HepG2 (cell line): ENCODE measurements around the gene CREM. TPM values are rescaled to one million over a fixed set of nuclear protein-coding genes. Genes with fewer than 3 reads are reported as not detected.

Source experiments
- ATAC-seq: fragments of 200-7000 bp; cut with Tn5 transposase; 3 replicates; pipeline ENCODE4 v1.9.1; 2020; ENCODE audit warnings: mild to moderate bottlenecking, moderate library complexity
- BruUV-seq: library from RNA; stranded (reverse); fragments of 400-500 nt; replicated peaks from 2 replicates; lab custom pipeline; 2021; lab: Mats Ljungman, UMichigan
- CTCF ChIA-PET: fragments of 300-600 bp; formaldehyde crosslinking; extraction: SDS; loops from one replicate; lab custom pipeline; 2021; ENCODE audit warnings: low total read pairs, inconsistent platforms, low intra/inter-chr PET ratio; lab: Yijun Ruan, JAX
- POLR2A ChIA-PET: fragments of 350-600 bp; sonication (Branson Sonifier 250); formaldehyde crosslinking; loops from one replicate; lab custom pipeline; 2020; ENCODE audit warnings: antibody characterized with exemption, inconsistent platforms; lab: Yijun Ruan, JAX
- DNase-seq: peaks from one replicate; pipeline ENCODE4 v3.0.0-alpha.2; 2015; ENCODE audit warnings: low spot score
- FAIRE-seq: peaks from 3 replicates; lab custom pipeline; 2011; peaks lifted over from hg19 to GRCh38; lab: Jason Lieb, UNC
- H2AFZ ChIP-seq: one replicate; pipeline ENCODE4 v1.6.1; 2011; ENCODE audit warnings: low read length, inconsistent platforms
- H3K27ac ChIP-seq: fragments of 300-600 bp; 3 replicates; pipeline ENCODE4 v1.8.0; 2011; ENCODE audit warnings: mixed run types, mild to moderate bottlenecking, mixed read lengths, low read length, inconsistent platforms; ENCODE audit not compliant: insufficient read depth; ENCODE audit errors: extremely low read length
- H3K27me3 ChIP-seq, 2 experiments: fragments of 200-600 bp in 1 of 2; 2 replicates in 1 of 2; 3 replicates in 1 of 2; pipeline versions ENCODE4 v1.6.0 to v1.8.0; 2011; ENCODE audit warnings: low read length in 2 of 2, mild to moderate bottlenecking in 2 of 2, moderate library complexity in 2 of 2, inconsistent platforms in 1 of 2; ENCODE audit not compliant: insufficient read depth in 2 of 2, control insufficient read depth in 1 of 2
- H3K36me3 ChIP-seq, 2 experiments: fragments of 200-600 bp in 1 of 2; replicated peaks in 1 of 2; 2 replicates in 1 of 2; 3 replicates in 1 of 2; pipeline versions ENCODE4 v1.5.1 to v1.8.0; 2011; ENCODE audit warnings: low read length in 2 of 2, inconsistent platforms in 1 of 2; ENCODE audit not compliant: insufficient read depth in 2 of 2, control insufficient read depth in 1 of 2
- H3K4me1 ChIP-seq: 2 replicates; pipeline ENCODE4 v1.5.1; 2012; ENCODE audit warnings: low read length, inconsistent platforms; ENCODE audit not compliant: insufficient read depth
- H3K4me2 ChIP-seq: 2 replicates; pipeline ENCODE4 v1.6.0; 2011; ENCODE audit warnings: low read depth, low read length, inconsistent platforms
- H3K4me3 ChIP-seq, 3 experiments: fragments of 200-600 bp in 1 of 3; sonication (generic), shearing (Covaris generic) in 1 of 3; replicated peaks in 1 of 3; 2 replicates each; pipeline ENCODE4 v1.5.1; 2011 to 2016; ENCODE audit warnings: low read length in 3 of 3, inconsistent platforms in 2 of 3, low read depth in 2 of 3, mild to moderate bottlenecking in 2 of 3, control low read depth in 1 of 3, mixed read lengths in 1 of 3; ENCODE audit not compliant: insufficient read depth in 1 of 3
- H3K79me2 ChIP-seq: one replicate; pipeline ENCODE4 v1.6.1; 2011; ENCODE audit warnings: low read length, inconsistent platforms; ENCODE audit not compliant: insufficient read depth
- H3K9ac ChIP-seq: 2 replicates; pipeline ENCODE4 v1.6.0; 2011; ENCODE audit warnings: mild to moderate bottlenecking, low read depth, low read length, inconsistent platforms; ENCODE audit not compliant: insufficient read depth
- H3K9me3 ChIP-seq: 2 replicates; pipeline ENCODE4 v1.5.1; 2012; ENCODE audit warnings: mild to moderate bottlenecking, low read length
- H4K20me1 ChIP-seq: 2 replicates; pipeline ENCODE4 v1.6.0; 2011; ENCODE audit warnings: inconsistent platforms, mild to moderate bottlenecking, low read length, moderate library complexity; ENCODE audit not compliant: insufficient read depth
- IKZF1 ChIP-seq: fragments of 450-650 bp; IDR thresholded peaks from 2 replicates; pipeline ENCODE4 v1.7.1; 2016
- SATB2 ChIP-seq: sonication (generic); formaldehyde crosslinking; IDR thresholded peaks from 2 replicates; pipeline ENCODE4 v1.5.0; 2020; ENCODE audit warnings: missing genetic modification reagents
- SMC3 ChIP-seq: IDR thresholded peaks from 2 replicates; pipeline ENCODE4 v1.6.1; 2011; ENCODE audit warnings: low read length, improper control_type of control experiment
- ZNF431 ChIP-seq: sonication (generic); formaldehyde crosslinking; IDR thresholded peaks from 2 replicates; pipeline ENCODE4 v1.9.0; 2022; ENCODE audit warnings: missing genetic modification reagents, low read depth, mild to moderate bottlenecking, borderline replicate concordance
- ZNF577 ChIP-seq: sonication (generic); formaldehyde crosslinking; IDR thresholded peaks from 2 replicates; pipeline ENCODE4 v1.4.0; 2020; ENCODE audit warnings: mild to moderate bottlenecking, low read depth, missing genetic modification reagents, borderline replicate concordance
- ZNF816 ChIP-seq: sonication (generic); formaldehyde crosslinking; IDR thresholded peaks from 2 replicates; pipeline ENCODE4 v1.8.0; 2022; ENCODE audit warnings: missing genetic modification reagents, mild to moderate bottlenecking, borderline replicate concordance
- WGBS: methylation state at CpG from one replicate; pipeline ENCODE4 v1.1.6; 2017; ENCODE audit warnings: low lambda C conversion rate; 5-methylcytosine and 5-hydroxymethylcytosine counted together
- in situ Hi-C: cut with HindIII; loops from 2 replicates; pipeline ENCODE4 v1.10.0; 2017; ENCODE audit warnings: low pct_unique_long_range_greater_than_20kb; ENCODE audit not compliant: extremely low pct_ligation_motif_present
- intact Hi-C: fragments of 100-400 bp; cut with micrococcal nuclease; formaldehyde crosslinking; loops from one replicate; pipeline ENCODE4 v1.10.0; 2022; ENCODE audit not compliant: unreplicated experiment
- polyA plus RNA-seq, 8 experiments: library from polyadenylated mRNA; depleted of rRNA in 3 of 8; stranded (reverse) in 7 of 8; unstranded in 1 of 8; fragments of >200 nt; fragmentation: Illumina TruSeq in 4 of 8; extraction: Trizol in 4 of 8; gene quantifications; 2 replicates each; pipeline versions ENCODE4 v1.2.1 to v1.2.3, GENCODE V29; 2011 to 2016; ENCODE audit warnings: low read depth in 4 of 8, missing spikeins in 1 of 8, mixed read lengths in 1 of 8; ENCODE audit not compliant: insufficient read depth in 1 of 8
- total RNA-seq, 5 experiments: library from RNA; depleted of rRNA; stranded (reverse); fragments of >200 nt; fragmentation: Illumina TruSeq; extraction: Trizol; gene quantifications; 2 replicates each; pipeline ENCODE4 v1.2.3, GENCODE V29; 2016; ENCODE audit warnings: low read depth in 1 of 5
- TF ChIP-seq, protein P1 (sequence below): sonication (generic); formaldehyde crosslinking; IDR thresholded peaks from 2 replicates; pipeline ENCODE4 v1.8.0; 2022; ENCODE audit warnings: mild to moderate bottlenecking, missing genetic modification reagents, moderate library complexity
- TF ChIP-seq, protein P2 (sequence below): sonication (generic); formaldehyde crosslinking; IDR thresholded peaks from 2 replicates; pipeline ENCODE4 v1.4.0; 2020; ENCODE audit warnings: mild to moderate bottlenecking, missing genetic modification reagents, borderline replicate concordance

Gene CREM
- total and polyA plus RNA-seq, 2 of the 13 experiments (the other 11 are each of a cell fraction or from before 2014, with no cell fraction given): 21.3 to 25.4 TPM

DNA sequence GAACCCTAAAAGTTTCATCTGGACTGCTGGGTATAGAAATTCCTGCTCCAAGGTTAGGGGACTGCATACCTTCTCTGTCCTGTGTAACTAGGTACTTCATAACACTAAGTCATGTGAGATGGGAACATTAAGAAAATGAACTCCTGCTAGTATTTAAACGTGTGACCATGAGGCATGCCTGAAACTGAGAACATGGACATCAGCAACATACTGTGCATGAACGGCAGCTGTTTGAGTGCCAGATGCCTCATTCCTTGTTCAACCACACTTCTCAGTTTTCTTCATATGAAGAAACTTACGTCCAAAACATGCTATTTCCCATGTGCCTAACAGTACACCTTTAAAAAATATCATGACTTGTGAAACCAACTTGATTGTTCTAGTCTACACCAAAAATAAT is 88.5 kb downstream of the CREM start:
- intact Hi-C loops: no loop called here
- H3K27me3 ChIP-seq: no peaks in the 10 kb centered on the region
- no peaks in the 10 kb centered on the region for H4K20me1 ChIP-seq
- TF ChIP-seq, protein P1, sequence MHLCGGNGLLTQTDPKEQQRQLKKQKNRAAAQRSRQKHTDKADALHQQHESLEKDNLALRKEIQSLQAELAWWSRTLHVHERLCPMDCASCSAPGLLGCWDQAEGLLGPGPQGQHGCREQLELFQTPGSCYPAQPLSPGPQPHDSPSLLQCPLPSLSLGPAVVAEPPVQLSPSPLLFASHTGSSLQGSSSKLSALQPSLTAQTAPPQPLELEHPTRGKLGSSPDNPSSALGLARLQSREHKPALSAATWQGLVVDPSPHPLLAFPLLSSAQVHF (CRISPR knock-in tag): no peak
- no peak for TF ChIP-seq ZNF577 (CRISPR knock-in tag)
- TF ChIP-seq SMC3: no peak
- no peak for TF ChIP-seq ZNF431 (CRISPR knock-in tag)
- no peak for TF ChIP-seq SATB2
- no peak for TF ChIP-seq IKZF1
- TF ChIP-seq, protein P2, sequence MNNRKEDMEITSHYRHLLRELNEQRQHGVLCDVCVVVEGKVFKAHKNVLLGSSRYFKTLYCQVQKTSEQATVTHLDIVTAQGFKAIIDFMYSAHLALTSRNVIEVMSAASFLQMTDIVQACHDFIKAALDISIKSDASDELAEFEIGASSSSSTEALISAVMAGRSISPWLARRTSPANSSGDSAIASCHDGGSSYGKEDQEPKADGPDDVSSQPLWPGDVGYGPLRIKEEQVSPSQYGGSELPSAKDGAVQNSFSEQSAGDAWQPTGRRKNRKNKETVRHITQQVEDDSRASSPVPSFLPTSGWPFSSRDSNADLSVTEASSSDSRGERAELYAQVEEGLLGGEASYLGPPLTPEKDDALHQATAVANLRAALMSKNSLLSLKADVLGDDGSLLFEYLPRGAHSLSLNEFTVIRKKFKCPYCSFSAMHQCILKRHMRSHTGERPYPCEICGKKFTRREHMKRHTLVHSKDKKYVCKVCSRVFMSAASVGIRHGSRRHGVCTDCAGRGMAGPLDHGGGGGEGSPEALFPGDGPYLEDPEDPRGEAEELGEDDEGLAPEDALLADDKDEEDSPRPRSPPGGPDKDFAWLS (CRISPR knock-in tag): no peak
- no peak for TF ChIP-seq ZNF816
- no peak overlapping the region for H3K9ac ChIP-seq
- H3K4me2 ChIP-seq: no peak overlapping the region
- 82% methylated on average over 3 of the region's 3 CpGs for WGBS
- H3K27ac ChIP-seq: no peak overlapping the region
- in situ Hi-C loops: loop anchor here (5.0 kb wide), 1 partner anchor 93 kb away; no protein-coding TSS in a partner anchor
- H3K36me3 ChIP-seq: no peaks in the 10 kb centered on the region
- ATAC-seq: no peak
- CTCF ChIA-PET: no interaction called here
- FAIRE-seq: no peak
- POLR2A ChIA-PET: no interaction called here
- H2AFZ ChIP-seq: no peak overlapping the region
- BruUV-seq: no TSS peak
- no peak for DNase-seq
- no peaks in the 10 kb centered on the region for H3K79me2 ChIP-seq
- H3K4me1 ChIP-seq: peaks cover 63% of the 10 kb centered on the region
- no peaks in the 10 kb centered on the region for H3K9me3 ChIP-seq
- no peak overlapping the region for H3K4me3 ChIP-seq
